ENCODE data around the gene CLEC2A. TPM values are rescaled to one million over a fixed set of nuclear protein-coding genes. Genes with fewer than 3 reads are reported as not detected.

CLEC2A gene
- total RNA-seq, 1 experiment from 2014 or later, result 0.87 TPM

DNA sequence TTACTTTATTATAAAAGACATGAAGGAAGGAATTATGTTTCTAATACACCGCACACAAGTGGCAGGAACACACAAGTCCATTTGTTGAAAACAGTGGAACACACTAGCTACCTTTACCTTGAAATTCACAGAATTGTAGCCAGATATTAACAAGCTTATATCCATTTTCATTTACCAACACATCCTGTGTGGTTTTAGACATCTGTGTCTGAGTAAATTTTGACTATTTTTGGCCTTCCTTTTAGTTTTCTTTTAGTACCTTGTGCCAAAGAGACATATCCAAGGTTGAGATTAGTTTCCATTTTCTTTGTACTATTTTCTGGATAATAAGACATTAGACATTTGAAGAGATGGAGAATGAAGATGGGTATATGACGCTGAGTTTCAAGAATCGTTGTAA is 50.9 kb downstream of the CLEC2A start, which contains the start of gene KLRF2:
Gene KLRF2 (plus strand): TSS at position 244 of the 400 bp plus-strand sequence. CDS start 107 bp downstream, at position 351.
- Mint-ChIP-seq H3K4me1 (peaks cover 12 to 15% of the 10 kb centered on the region in 2 experiments), H3K4me3 (no peak within 1 kb of the TSS), H3K27ac (peak within 1 kb of the TSS in 1 of 3 experiments; percentile 69; a peak in 2 of 7 replicates), H3K36me3 (ENCODE audit: insufficient read depth in 1 of 3, low read depth in 3 of 3) (no peaks in the 10 kb centered on the region), H3K9me3 (no peaks in the 10 kb centered on the region; a peak in 1 of 5 replicates), H3K27me3 (ENCODE audit: low read depth) (no peaks in the 10 kb centered on the region)
- Histone ChIP-seq H3K4me1 (ENCODE audit: insufficient read depth, low read length) (no peaks in the 10 kb centered on the region), H3T11ph (ENCODE audit: low read length) (no peak within 1 kb of the TSS), H4K5ac (ENCODE audit: insufficient read length, low read depth, low read length) (no peak within 1 kb of the TSS), H2BK120ac (ENCODE audit: low read depth, low read length, poor library complexity, severe bottlenecking) (no peak within 1 kb of the TSS), H3K27me3 (ENCODE audit: insufficient read depth, low read length) (no peaks in the 10 kb centered on the region), H2BK5ac (ENCODE audit: insufficient read length, low read length) (no peak within 1 kb of the TSS), H2BK12ac (ENCODE audit: insufficient read length, low read depth, low read length) (no peak within 1 kb of the TSS), H3K9ac (ENCODE audit: extremely low read depth, insufficient read length, low read length) (no peak within 1 kb of the TSS), H4K20me1 (ENCODE audit: control insufficient read depth, insufficient read depth, insufficient read length) (no peaks in the 10 kb centered on the region), H2AFZ (ENCODE audit: low read length) (no peak within 1 kb of the TSS), H2BK20ac (ENCODE audit: low read depth, low read length, poor library complexity, severe bottlenecking) (no peak within 1 kb of the TSS), H3K4me2 (ENCODE audit: insufficient read depth, insufficient read length, low read length) (no peak within 1 kb of the TSS), H3K4ac (ENCODE audit: low read depth, low read length) (no peak within 1 kb of the TSS), H2AK5ac (ENCODE audit: insufficient read length, low read length) (no peak within 1 kb of the TSS), H3K27ac (ENCODE audit: insufficient read length, low read depth, low read length) (no peak within 1 kb of the TSS), H4K8ac (replicated peaks; ENCODE audit: insufficient read length, low read depth, low read length) (no peak within 1 kb of the TSS), H4K91ac (ENCODE audit: insufficient read length, low read depth, low read length) (no peak within 1 kb of the TSS), H3K18ac (ENCODE audit: insufficient read length, low read depth, low read length) (no peak within 1 kb of the TSS), H3K9me3 (ENCODE audit: control insufficient read depth, low read depth, low read length) (no peaks in the 10 kb centered on the region), H3K79me1 (ENCODE audit: insufficient read depth, low read depth, low read length, poor library complexity, severe bottlenecking) (no peaks in the 10 kb centered on the region), H3K56ac (ENCODE audit: insufficient read length, low read depth, low read length) (no peak within 1 kb of the TSS), H3K79me2 (ENCODE audit: insufficient read depth, low read length) (no peaks in the 10 kb centered on the region), H3K23me2 (ENCODE audit: insufficient read length, low read depth, low read length, poor library complexity, severe bottlenecking) (no peaks in the 10 kb centered on the region), H2BK15ac (ENCODE audit: low read depth, low read length) (no peak within 1 kb of the TSS), H3K23ac (ENCODE audit: insufficient read length, low read depth, low read length) (no peak within 1 kb of the TSS), H3K14ac (ENCODE audit: insufficient read depth, low read length) (no peak within 1 kb of the TSS)
- no CpG with 5 or more reads among the region's 3 CpGs for WGBS (ENCODE audit: extremely low coverage, insufficient read length, low lambda C conversion rate)
- TF ChIP-seq, protein P1, sequence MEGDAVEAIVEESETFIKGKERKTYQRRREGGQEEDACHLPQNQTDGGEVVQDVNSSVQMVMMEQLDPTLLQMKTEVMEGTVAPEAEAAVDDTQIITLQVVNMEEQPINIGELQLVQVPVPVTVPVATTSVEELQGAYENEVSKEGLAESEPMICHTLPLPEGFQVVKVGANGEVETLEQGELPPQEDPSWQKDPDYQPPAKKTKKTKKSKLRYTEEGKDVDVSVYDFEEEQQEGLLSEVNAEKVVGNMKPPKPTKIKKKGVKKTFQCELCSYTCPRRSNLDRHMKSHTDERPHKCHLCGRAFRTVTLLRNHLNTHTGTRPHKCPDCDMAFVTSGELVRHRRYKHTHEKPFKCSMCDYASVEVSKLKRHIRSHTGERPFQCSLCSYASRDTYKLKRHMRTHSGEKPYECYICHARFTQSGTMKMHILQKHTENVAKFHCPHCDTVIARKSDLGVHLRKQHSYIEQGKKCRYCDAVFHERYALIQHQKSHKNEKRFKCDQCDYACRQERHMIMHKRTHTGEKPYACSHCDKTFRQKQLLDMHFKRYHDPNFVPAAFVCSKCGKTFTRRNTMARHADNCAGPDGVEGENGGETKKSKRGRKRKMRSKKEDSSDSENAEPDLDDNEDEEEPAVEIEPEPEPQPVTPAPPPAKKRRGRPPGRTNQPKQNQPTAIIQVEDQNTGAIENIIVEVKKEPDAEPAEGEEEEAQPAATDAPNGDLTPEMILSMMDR (conservative IDR thresholded peaks at IDR 0.05), result no peak
- DNase-seq, result no peak

Measured in H9 (cell line).